HepG2 (cell line): Measurements from ENCODE around the gene HOMEZ. TPM values are rescaled to one million over a fixed set of nuclear protein-coding genes. Genes with fewer than 3 reads are reported as not detected.
A peak's percentile ranks its signal among the peaks of the same experiment; 100 is the strongest.
"Not testable (repeated sequence)": the region's sequence is repeated elsewhere in the genome, so short reads cannot be mapped to it uniquely, and the experiment has no call there.

Experiments used
- ATAC-seq: fragments of 200-7000 bp; cut with Tn5 transposase; 3 replicates; pipeline ENCODE4 v1.9.1; 2020; ENCODE audit warnings: mild to moderate bottlenecking, moderate library complexity
- BruUV-seq: library from RNA; stranded (reverse); fragments of 400-500 nt; replicated peaks from 2 replicates; lab custom pipeline; 2021; lab: Mats Ljungman, UMichigan
- CTCF ChIA-PET: fragments of 300-600 bp; formaldehyde crosslinking; extraction: SDS; loops from one replicate; lab custom pipeline; 2021; ENCODE audit warnings: low total read pairs, inconsistent platforms, low intra/inter-chr PET ratio; lab: Yijun Ruan, JAX
- POLR2A ChIA-PET: fragments of 350-600 bp; sonication (Branson Sonifier 250); formaldehyde crosslinking; loops from one replicate; lab custom pipeline; 2020; ENCODE audit warnings: antibody characterized with exemption, inconsistent platforms; lab: Yijun Ruan, JAX
- DNase-seq: peaks from one replicate; pipeline ENCODE4 v3.0.0-alpha.2; 2015; ENCODE audit warnings: low spot score
- FAIRE-seq: peaks from 3 replicates; lab custom pipeline; 2011; peaks lifted over from hg19 to GRCh38; lab: Jason Lieb, UNC
- H2AFZ ChIP-seq: one replicate; pipeline ENCODE4 v1.6.1; 2011; ENCODE audit warnings: low read length, inconsistent platforms
- H3K27ac ChIP-seq: fragments of 300-600 bp; 3 replicates; pipeline ENCODE4 v1.8.0; 2011; ENCODE audit warnings: mixed run types, mild to moderate bottlenecking, mixed read lengths, low read length, inconsistent platforms; ENCODE audit not compliant: insufficient read depth; ENCODE audit errors: extremely low read length
- H3K27me3 ChIP-seq, 2 experiments: fragments of 200-600 bp in 1 of 2; 2 replicates in 1 of 2; 3 replicates in 1 of 2; pipeline versions ENCODE4 v1.6.0 to v1.8.0; 2011; ENCODE audit warnings: low read length in 2 of 2, mild to moderate bottlenecking in 2 of 2, moderate library complexity in 2 of 2, inconsistent platforms in 1 of 2; ENCODE audit not compliant: insufficient read depth in 2 of 2, control insufficient read depth in 1 of 2
- H3K36me3 ChIP-seq, 2 experiments: fragments of 200-600 bp in 1 of 2; replicated peaks in 1 of 2; 2 replicates in 1 of 2; 3 replicates in 1 of 2; pipeline versions ENCODE4 v1.5.1 to v1.8.0; 2011; ENCODE audit warnings: low read length in 2 of 2, inconsistent platforms in 1 of 2; ENCODE audit not compliant: insufficient read depth in 2 of 2, control insufficient read depth in 1 of 2
- H3K4me1 ChIP-seq: 2 replicates; pipeline ENCODE4 v1.5.1; 2012; ENCODE audit warnings: low read length, inconsistent platforms; ENCODE audit not compliant: insufficient read depth
- H3K4me2 ChIP-seq: 2 replicates; pipeline ENCODE4 v1.6.0; 2011; ENCODE audit warnings: low read depth, low read length, inconsistent platforms
- H3K4me3 ChIP-seq, 3 experiments: fragments of 200-600 bp in 1 of 3; sonication (generic), shearing (Covaris generic) in 1 of 3; replicated peaks in 1 of 3; 2 replicates each; pipeline ENCODE4 v1.5.1; 2011 to 2016; ENCODE audit warnings: low read length in 3 of 3, inconsistent platforms in 2 of 3, low read depth in 2 of 3, mild to moderate bottlenecking in 2 of 3, control low read depth in 1 of 3, mixed read lengths in 1 of 3; ENCODE audit not compliant: insufficient read depth in 1 of 3
- H3K79me2 ChIP-seq: one replicate; pipeline ENCODE4 v1.6.1; 2011; ENCODE audit warnings: low read length, inconsistent platforms; ENCODE audit not compliant: insufficient read depth
- H3K9ac ChIP-seq: 2 replicates; pipeline ENCODE4 v1.6.0; 2011; ENCODE audit warnings: mild to moderate bottlenecking, low read depth, low read length, inconsistent platforms; ENCODE audit not compliant: insufficient read depth
- H3K9me3 ChIP-seq: 2 replicates; pipeline ENCODE4 v1.5.1; 2012; ENCODE audit warnings: mild to moderate bottlenecking, low read length
- H4K20me1 ChIP-seq: 2 replicates; pipeline ENCODE4 v1.6.0; 2011; ENCODE audit warnings: inconsistent platforms, mild to moderate bottlenecking, low read length, moderate library complexity; ENCODE audit not compliant: insufficient read depth
- ATF7-NPFF ChIP-seq: sonication (generic); formaldehyde crosslinking; IDR thresholded peaks from 2 replicates; pipeline ENCODE4 v1.8.1; 2023; ENCODE audit warnings: mild to moderate bottlenecking, low read depth, missing genetic modification reagents, moderate library complexity
- CBX2 ChIP-seq, 2 experiments: fragments of 200-600 bp in 1 of 2; sonication (generic); formaldehyde crosslinking in 1 of 2; IDR thresholded peaks; 2 replicates each; pipeline versions ENCODE4 v1.7.0 to v1.8.1; 2018 to 2022; ENCODE audit warnings: low read depth in 2 of 2, low read length in 1 of 2, mild to moderate bottlenecking in 1 of 2, missing genetic modification reagents in 1 of 2
- CREB1 ChIP-seq, 2 experiments: fragments of 450-650 bp in 1 of 2; IDR thresholded peaks; 2 replicates each; pipeline ENCODE4 v1.6.1; 2016 to 2017; ENCODE audit warnings: control low read depth in 1 of 2, mild to moderate bottlenecking in 1 of 2, missing compliant biosample characterization in 1 of 2, missing genetic modification characterization in 1 of 2
- FOSL2 ChIP-seq: sonication (generic); formaldehyde crosslinking; IDR thresholded peaks from 2 replicates; pipeline ENCODE4 v1.4.0; 2020; ENCODE audit warnings: missing genetic modification reagents
- KAT8 ChIP-seq: IDR thresholded peaks from 2 replicates; pipeline ENCODE4 v1.6.1; 2016; ENCODE audit warnings: missing genetic modification reagents, missing compliant biosample characterization
- MXI1 ChIP-seq: IDR thresholded peaks from 3 replicates; pipeline ENCODE4 v1.6.1; 2012; ENCODE audit warnings: low read depth, low read length, inconsistent platforms, borderline replicate concordance
- SP1 ChIP-seq, 2 experiments: fragments of 450-650 bp in 1 of 2; sonication (generic) in 1 of 2; formaldehyde crosslinking in 1 of 2; IDR thresholded peaks; 2 replicates each; pipeline versions ENCODE4 v1.4.0 to v1.6.1; 2016 to 2020; ENCODE audit warnings: missing genetic modification reagents in 1 of 2
- SP140L ChIP-seq: sonication (generic); formaldehyde crosslinking; IDR thresholded peaks from 2 replicates; pipeline ENCODE4 v1.4.0; 2020; ENCODE audit warnings: missing genetic modification reagents, borderline replicate concordance
- ZBTB42 ChIP-seq: sonication (generic); formaldehyde crosslinking; IDR thresholded peaks from 2 replicates; pipeline ENCODE4 v1.5.0; 2020; ENCODE audit warnings: mild to moderate bottlenecking, missing genetic modification reagents
- ZFP36L1 ChIP-seq: sonication (generic); formaldehyde crosslinking; IDR thresholded peaks from 2 replicates; pipeline ENCODE4 v1.8.0; 2022; ENCODE audit warnings: mild to moderate bottlenecking, missing genetic modification reagents, moderate library complexity
- ZKSCAN5 ChIP-seq: sonication (generic); formaldehyde crosslinking; IDR thresholded peaks from 2 replicates; pipeline ENCODE4 v1.5.1; 2020; ENCODE audit warnings: mild to moderate bottlenecking, missing genetic modification reagents
- ZNF207 ChIP-seq: fragments of 450-650 bp; IDR thresholded peaks from 2 replicates; pipeline ENCODE4 v1.6.1; 2016; ENCODE audit warnings: antibody characterized with exemption, borderline replicate concordance
- ZNF263 ChIP-seq: sonication (generic); formaldehyde crosslinking; IDR thresholded peaks from 2 replicates; pipeline ENCODE4 v1.4.0; 2020; ENCODE audit warnings: missing genetic modification reagents
- ZNF556 ChIP-seq: sonication (generic); formaldehyde crosslinking; IDR thresholded peaks from 2 replicates; pipeline ENCODE4 v1.4.0; 2020; ENCODE audit warnings: mild to moderate bottlenecking, missing genetic modification reagents, borderline replicate concordance
- ZSCAN21 ChIP-seq: sonication (generic); formaldehyde crosslinking; IDR thresholded peaks from 2 replicates; pipeline ENCODE4 v1.8.0; 2022; ENCODE audit warnings: mild to moderate bottlenecking, missing genetic modification reagents, moderate library complexity, borderline replicate concordance
- whole genome bisulfite sequencing: methylation state at CpG from one replicate; pipeline ENCODE4 v1.1.6; 2017; ENCODE audit warnings: low lambda C conversion rate; 5-methylcytosine and 5-hydroxymethylcytosine counted together
- in situ Hi-C: cut with HindIII; loops from 2 replicates; pipeline ENCODE4 v1.10.0; 2017; ENCODE audit warnings: low pct_unique_long_range_greater_than_20kb; ENCODE audit not compliant: extremely low pct_ligation_motif_present
- intact Hi-C: fragments of 100-400 bp; cut with micrococcal nuclease; formaldehyde crosslinking; loops from one replicate; pipeline ENCODE4 v1.10.0; 2022; ENCODE audit not compliant: unreplicated experiment
- polyA plus RNA-seq, 8 experiments: library from polyadenylated mRNA; depleted of rRNA in 3 of 8; stranded (reverse) in 7 of 8; unstranded in 1 of 8; fragments of >200 nt; fragmentation: Illumina TruSeq in 4 of 8; extraction: Trizol in 4 of 8; gene quantifications; 2 replicates each; pipeline versions ENCODE4 v1.2.1 to v1.2.3, GENCODE V29; 2011 to 2016; ENCODE audit warnings: low read depth in 4 of 8, missing spikeins in 1 of 8, mixed read lengths in 1 of 8; ENCODE audit not compliant: insufficient read depth in 1 of 8
- total RNA-seq, 5 experiments: library from RNA; depleted of rRNA; stranded (reverse); fragments of >200 nt; fragmentation: Illumina TruSeq; extraction: Trizol; gene quantifications; 2 replicates each; pipeline ENCODE4 v1.2.3, GENCODE V29; 2016; ENCODE audit warnings: low read depth in 1 of 5
- TF ChIP-seq, protein P1 (sequence below): sonication (generic); formaldehyde crosslinking; IDR thresholded peaks from 2 replicates; pipeline ENCODE4 v1.4.0; 2020; ENCODE audit warnings: missing genetic modification reagents

HOMEZ gene
- total and polyA plus RNA-seq, 2 of the 13 experiments (the other 11 are each of a cell fraction or from before 2014, with no cell fraction given): 14.5 to 31.8 TPM

DNA sequence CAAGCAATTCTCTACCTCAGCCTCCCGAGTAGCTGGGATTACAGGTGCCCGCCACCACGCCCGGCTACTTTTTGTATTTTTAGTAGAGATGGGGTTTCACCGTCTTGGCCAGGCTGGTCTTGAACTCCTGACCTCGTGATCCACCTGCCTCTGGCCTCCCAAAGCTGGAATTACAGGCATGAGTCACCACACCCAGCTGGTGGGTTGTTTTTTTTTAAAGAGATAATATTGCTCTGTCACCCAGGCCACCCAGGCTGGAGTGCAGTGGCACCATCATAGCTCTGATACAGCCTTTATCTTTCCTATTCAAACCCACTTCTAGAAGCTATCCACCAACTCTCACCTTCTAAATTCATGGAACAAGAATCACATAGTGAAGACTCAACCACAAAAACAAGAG, 8.0 kb downstream of the HOMEZ start:
- CTCF ChIA-PET; H3K27me3 ChIP-seq; in situ Hi-C loops; H3K79me2 ChIP-seq; BruUV-seq; H3K4me3 ChIP-seq; DNase-seq; intact Hi-C loops; H3K9me3 ChIP-seq; FAIRE-seq; H3K4me2 ChIP-seq; H2AFZ ChIP-seq; H4K20me1 ChIP-seq; H3K27ac ChIP-seq; ATAC-seq; H3K36me3 ChIP-seq; H3K4me1 ChIP-seq; H3K9ac ChIP-seq; TF ChIP-seq CBX2 (IDR thresholded peaks at IDR 0.05; ENCODE audit: low read depth, low read length); CREB1 (CRISPR knock-in tag; IDR thresholded peaks at IDR 0.05): not testable (repeated sequence)
- WGBS: 88% methylated on average over 6 of the region's 6 CpGs
- POLR2A ChIA-PET: interaction anchor here (0.8 to 6.8 kb wide), 4 partner anchors 8 to 43 kb away, joined by 3 to 43 read pairs (median 4); partner anchors contain the start of genes HOMEZ, PABPN1 and PPP1R3E
- TF ChIP-seq, protein P1, sequence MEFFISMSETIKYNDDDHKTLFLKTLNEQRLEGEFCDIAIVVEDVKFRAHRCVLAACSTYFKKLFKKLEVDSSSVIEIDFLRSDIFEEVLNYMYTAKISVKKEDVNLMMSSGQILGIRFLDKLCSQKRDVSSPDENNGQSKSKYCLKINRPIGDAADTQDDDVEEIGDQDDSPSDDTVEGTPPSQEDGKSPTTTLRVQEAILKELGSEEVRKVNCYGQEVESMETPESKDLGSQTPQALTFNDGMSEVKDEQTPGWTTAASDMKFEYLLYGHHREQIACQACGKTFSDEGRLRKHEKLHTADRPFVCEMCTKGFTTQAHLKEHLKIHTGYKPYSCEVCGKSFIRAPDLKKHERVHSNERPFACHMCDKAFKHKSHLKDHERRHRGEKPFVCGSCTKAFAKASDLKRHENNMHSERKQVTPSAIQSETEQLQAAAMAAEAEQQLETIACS: 0 out of 2 replicates have a peak, but pooled peaks have one; percentile 23
- 0 out of 2 replicates have a peak, but pooled peaks have one; percentile 26 for TF ChIP-seq CBX2 (CRISPR knock-in tag; IDR thresholded peaks at IDR 0.05; ENCODE audit: low read depth)
- TF ChIP-seq CREB1 (IDR thresholded peaks at IDR 0.05): 0 out of 2 replicates have a peak, but pooled peaks have one; percentile 16
- TF ChIP-seq ATF7-NPFF (CRISPR knock-in tag): 0 out of 2 replicates have a peak, but pooled peaks have one; percentile 20
- peak; percentile 63; the same call in 1 of the 2 replicates for TF ChIP-seq FOSL2 (CRISPR knock-in tag)

- no peak overlapping the region for H3K27ac ChIP-seq
- no peak overlapping the region for H3K4me2 ChIP-seq
- no TSS peak for BruUV-seq
- H4K20me1 ChIP-seq: no peaks in the 10 kb centered on the region
- H3K4me1 ChIP-seq: peaks cover 8% of the 10 kb centered on the region
- no peak overlapping the region for H3K9ac ChIP-seq
- CTCF ChIA-PET: no interaction called here
- H3K4me3 ChIP-seq: no peak overlapping the region
- 0 out of 5 replicates have a peak, but pooled peaks cover 0 to 3% of the 10 kb centered on the region in 2 experiments for H3K36me3 ChIP-seq
- POLR2A ChIA-PET: interaction anchor here (1.1 to 6.8 kb wide), 4 partner anchors 9 to 29 kb away, joined by 3 to 43 read pairs (median 5); partner anchors contain the start of genes BCL2L2, HOMEZ and PPP1R3E
- FAIRE-seq: no peak
- no peak for ATAC-seq
- intact Hi-C loops: no loop called here
- 82% methylated on average over 3 of the region's 3 CpGs for WGBS
- H3K9me3 ChIP-seq: no peaks in the 10 kb centered on the region
- H3K27me3 ChIP-seq: no peaks in the 10 kb centered on the region
- H3K79me2 ChIP-seq: no peaks in the 10 kb centered on the region
- no peak overlapping the region for H2AFZ ChIP-seq
- in situ Hi-C loops: no loop called here
- DNase-seq: no peak
- TF ChIP-seq ZSCAN21 (CRISPR knock-in tag) (no peak), ZBTB42 (CRISPR knock-in tag) (no peak), ZNF207 (no peak), ZFP36L1 (no peak), ZNF263 (CRISPR knock-in tag) (no peak), SP140L (CRISPR knock-in tag) (no peak), MXI1 (no peak), SP1 (IDR thresholded peaks at IDR 0.05) (no peak), SP1 (CRISPR knock-in tag; IDR thresholded peaks at IDR 0.05) (no peak), ZNF556 (no peak), KAT8 (CRISPR knock-in tag) (no peak), ZKSCAN5 (CRISPR knock-in tag) (no peak)
Observed at GRCh38 chr14:23277189-23277588, 8.7 kb downstream of the HOMEZ start.
